ENCODE measurements around the gene SNAP47. TPM values are rescaled to one million over a fixed set of nuclear protein-coding genes. Genes with fewer than 3 reads are reported as not detected.

Gene SNAP47, protein sequence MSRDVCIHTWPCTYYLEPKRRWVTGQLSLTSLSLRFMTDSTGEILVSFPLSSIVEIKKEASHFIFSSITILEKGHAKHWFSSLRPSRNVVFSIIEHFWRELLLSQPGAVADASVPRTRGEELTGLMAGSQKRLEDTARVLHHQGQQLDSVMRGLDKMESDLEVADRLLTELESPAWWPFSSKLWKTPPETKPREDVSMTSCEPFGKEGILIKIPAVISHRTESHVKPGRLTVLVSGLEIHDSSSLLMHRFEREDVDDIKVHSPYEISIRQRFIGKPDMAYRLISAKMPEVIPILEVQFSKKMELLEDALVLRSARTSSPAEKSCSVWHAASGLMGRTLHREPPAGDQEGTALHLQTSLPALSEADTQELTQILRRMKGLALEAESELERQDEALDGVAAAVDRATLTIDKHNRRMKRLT
- total RNA-seq (2022; extraction: Qiagen RNA extraction; ENCODE audit: low read depth) = 27.1 to 29.3 TPM (median 28.1 TPM) in 5 replicates

DNA sequence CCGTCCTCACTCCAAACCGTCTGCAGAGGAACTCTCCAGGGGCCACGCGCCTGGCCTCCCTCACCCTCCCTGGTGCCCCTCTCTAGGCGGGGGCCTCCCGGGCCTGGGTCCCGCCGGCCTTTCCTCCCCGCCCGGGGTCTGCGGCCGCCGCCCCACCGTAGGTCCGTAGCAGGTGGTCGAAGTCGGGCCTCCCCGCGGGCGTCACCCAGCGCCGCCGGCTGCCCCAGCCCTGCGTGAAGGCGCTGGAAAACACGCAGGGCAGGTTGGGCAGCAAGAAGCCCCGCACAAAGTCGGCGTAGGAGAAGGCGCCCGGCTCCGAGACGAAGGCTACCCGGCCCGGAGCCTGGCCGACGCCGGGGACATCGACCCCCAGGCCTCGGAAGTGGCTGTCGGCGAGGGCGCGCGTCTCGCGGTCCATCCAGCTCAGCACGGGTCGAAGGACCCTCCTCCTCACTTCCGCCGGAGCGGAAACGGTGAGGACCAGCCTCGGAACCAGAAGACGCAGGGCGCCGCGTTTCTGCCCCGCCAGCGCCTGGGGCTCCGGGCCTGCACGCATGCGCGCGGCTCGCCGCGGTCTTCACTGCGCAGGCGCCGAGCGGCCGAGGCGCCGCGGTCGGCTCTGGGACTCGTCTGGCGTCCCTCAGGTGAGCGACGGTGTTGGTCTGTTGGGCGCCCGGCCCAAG, at the start of gene SNAP47, which contains the start of gene JMJD4:
TSS of gene SNAP47 (plus strand) at position 580 of the 683 bp plus-strand sequence. CDS start 12,302 bp downstream, outside the sequence.
TSS of gene JMJD4 (minus strand) at position 447 of the 683 bp plus-strand sequence. CDS start at position 418, 29 bp downstream.

DNA sequence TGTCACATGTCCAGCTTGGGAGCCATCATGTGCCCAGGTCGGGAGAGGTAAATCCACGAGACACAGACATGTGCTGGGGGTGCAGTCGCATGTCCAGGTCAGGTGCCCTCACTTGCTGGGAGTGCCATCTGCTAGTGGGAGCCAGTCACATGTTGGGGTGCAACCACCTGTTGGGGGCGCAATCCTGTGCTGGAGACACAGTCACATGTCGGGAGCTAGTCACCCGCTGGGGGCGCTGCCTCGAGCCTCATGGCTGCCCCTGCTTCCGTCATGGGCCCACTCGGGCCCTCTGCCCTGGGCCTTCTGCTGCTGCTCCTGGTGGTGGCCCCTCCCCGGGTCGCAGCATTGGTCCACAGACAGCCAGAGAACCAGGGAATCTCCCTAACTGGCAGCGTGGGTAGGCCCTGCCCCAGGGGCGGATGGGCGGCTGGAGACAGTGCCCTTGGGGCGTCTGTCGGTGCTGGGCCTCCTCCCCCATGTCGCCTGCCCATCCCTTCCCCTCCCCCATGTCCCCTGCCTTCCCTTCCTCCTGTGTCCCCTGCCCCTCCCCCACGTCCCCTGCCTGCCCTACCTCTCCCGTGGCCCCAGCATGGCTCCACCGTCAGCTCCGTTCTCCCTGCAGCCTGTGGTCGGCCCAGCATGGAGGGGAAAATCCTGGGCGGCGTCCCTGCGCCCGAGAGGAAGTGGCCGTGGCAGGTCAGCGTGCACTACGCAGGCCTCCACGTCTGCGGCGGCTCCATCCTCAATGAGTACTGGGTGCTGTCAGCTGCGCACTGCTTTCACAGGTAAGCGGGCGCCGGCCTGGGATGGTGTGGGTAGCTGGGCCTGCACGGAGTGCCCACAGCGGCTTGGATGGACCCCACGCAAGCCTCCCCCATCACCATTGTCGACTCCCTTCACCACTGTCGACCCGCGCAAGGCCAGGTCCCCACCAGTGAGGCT, 80.5 kb downstream of the SNAP47 start, which contains the start of gene PRSS38:
TSS of gene PRSS38 (plus strand) at position 208 of the 942 bp plus-strand sequence. CDS start at position 250, 42 bp downstream.

Other genes with a start within 250 kb of the SNAP47 start
- 1.3 to 1.8 TPM (median 1.7 TPM) in 5 replicates for gene ZNF678, start 171.9 kb upstream of the SNAP47 start, total RNA-seq (2022; extraction: Qiagen RNA extraction; ENCODE audit: low read depth)
- 25.0 to 31.1 TPM (median 29.9 TPM) in 5 replicates for gene JMJD4, start 133 bp upstream of the SNAP47 start, total RNA-seq (2022; extraction: Qiagen RNA extraction; ENCODE audit: low read depth)
- gene PRSS38, start 80.2 kb downstream of the SNAP47 start, total RNA-seq (2022; extraction: Qiagen RNA extraction; ENCODE audit: low read depth) = not detected in 5 replicates
- 6.1 to 8.5 TPM (median 7.8 TPM) in 5 replicates for gene WNT9A, start 212.5 kb downstream of the SNAP47 start, total RNA-seq (2022; extraction: Qiagen RNA extraction; ENCODE audit: low read depth)